Central memory CD8-positive, alpha-beta T cell (primary cell): Measurements from ENCODE around the gene ADGRD1.
"Not testable (repeated sequence)": the region's sequence is repeated elsewhere in the genome, so short reads cannot be mapped to it uniquely, and the experiment has no call there.

Source experiments
- ATAC-seq: fragments of 150-1000 bp; cut with Tn5 transposase; replicated peaks from 2 replicates; pipeline ENCODE4 v1.10.0; 2022; ENCODE audit warnings: mild to moderate bottlenecking, moderate FRiP score, moderate number of reproducible peaks; ENCODE audit not compliant: poor library complexity, severe bottlenecking; ENCODE audit errors: extremely low read depth
- DNase-seq, 2 donors: peaks; one replicate each; pipeline ENCODE4 v3.0.0; 2021; ENCODE audit warnings: low spot score in 2 of 2
- H3K27ac Mint-ChIP-seq: one replicate; pipeline ENCODE4 v1.8.0; 2022; ENCODE audit warnings: low read depth, mild to moderate bottlenecking, moderate library complexity, mixed read lengths
- H3K27me3 Mint-ChIP-seq: one replicate; pipeline ENCODE4 v1.8.0; 2022; ENCODE audit warnings: mixed read lengths
- H3K36me3 Mint-ChIP-seq: one replicate; pipeline ENCODE4 v1.8.0; 2022; ENCODE audit warnings: mild to moderate bottlenecking, moderate library complexity, mixed read lengths; ENCODE audit not compliant: insufficient read depth
- H3K4me1 Mint-ChIP-seq: one replicate; pipeline ENCODE4 v1.8.0; 2022; ENCODE audit warnings: mixed read lengths
- H3K4me3 Mint-ChIP-seq: one replicate; pipeline ENCODE4 v1.8.0; 2022; ENCODE audit warnings: mild to moderate bottlenecking, moderate library complexity, mixed read lengths
- H3K9me3 Mint-ChIP-seq: one replicate; pipeline ENCODE4 v1.8.0; 2022; ENCODE audit warnings: mixed read lengths

The ADGRD1 gene

DNA sequence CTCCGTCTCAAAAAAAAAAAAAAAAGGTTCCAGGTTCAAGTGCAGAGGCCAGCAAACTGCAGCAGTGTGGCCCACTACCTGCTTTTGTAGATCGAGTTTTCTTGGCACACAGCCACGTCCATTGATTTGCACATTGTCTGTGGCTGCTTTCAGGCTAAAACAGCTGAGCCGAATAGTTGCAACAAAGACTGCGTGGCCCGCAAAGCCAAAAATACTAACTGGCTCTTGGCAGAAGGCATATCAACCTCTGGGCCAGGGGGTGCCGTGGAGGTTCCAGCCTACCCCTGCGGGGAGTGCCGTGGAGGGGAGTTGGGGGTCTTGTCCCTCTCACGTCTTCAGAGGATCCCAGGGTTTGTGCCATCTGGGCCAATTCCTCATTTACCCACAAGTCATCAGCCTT is 170.1 kb downstream of the ADGRD1 start:
- Mint-ChIP-seq H3K27me3 (peaks cover 13% of the 10 kb centered on the region), H3K4me1 (peaks cover 7% of the 10 kb centered on the region), H3K9me3 (no peaks in the 10 kb centered on the region), H3K27ac (no peak overlapping the region), H3K4me3 (no peak overlapping the region), H3K36me3 (no peaks in the 10 kb centered on the region)
- ATAC-seq: no peak
- DNase-seq: no peak

DNA sequence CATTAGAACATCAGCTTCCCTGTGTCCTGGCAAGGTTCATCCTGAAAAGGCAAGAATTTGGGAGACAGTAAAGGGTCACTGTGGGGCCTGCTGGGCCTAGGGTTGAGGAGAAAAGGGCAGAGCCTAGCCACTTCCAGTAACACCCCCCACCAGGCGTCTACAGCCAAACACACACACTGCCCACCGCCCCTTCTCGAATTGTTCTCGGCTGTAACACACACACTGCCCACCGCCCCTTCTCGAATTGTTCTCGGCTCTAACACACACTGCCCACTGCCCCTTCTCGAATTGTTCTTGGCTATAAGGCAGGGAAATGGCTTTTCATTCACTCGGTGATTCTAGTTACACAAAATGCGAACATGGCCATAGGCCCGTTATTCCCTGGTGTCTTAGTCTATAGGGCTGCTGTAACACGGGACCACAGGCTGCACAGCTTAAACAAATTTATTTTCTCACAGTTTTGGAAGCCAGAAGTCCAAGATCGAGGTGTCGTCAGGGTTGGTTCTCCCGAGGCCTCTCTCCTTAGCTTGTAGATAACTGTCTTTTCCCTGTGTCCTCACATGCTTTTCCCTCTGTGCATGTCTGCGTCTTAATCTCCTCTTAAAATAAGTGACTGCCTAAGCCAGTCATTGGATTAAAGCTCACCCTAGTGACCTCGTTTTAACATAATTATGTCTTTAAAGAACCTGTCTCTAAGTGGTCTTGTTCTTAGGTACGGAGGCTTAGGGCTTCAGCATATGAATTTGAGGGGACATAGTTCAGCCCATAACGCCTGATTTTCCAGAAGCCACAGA is 171.0 kb downstream of the ADGRD1 start:
- Mint-ChIP-seq H3K27ac (no peak overlapping the region), H3K4me1 (peaks cover 8% of the 10 kb centered on the region), H3K36me3 (no peaks in the 10 kb centered on the region), H3K4me3 (no peak overlapping the region), H3K9me3 (no peaks in the 10 kb centered on the region), H3K27me3 (peaks cover 4% of the 10 kb centered on the region)
- ATAC-seq: no peak
- DNase-seq: no peak

DNA sequence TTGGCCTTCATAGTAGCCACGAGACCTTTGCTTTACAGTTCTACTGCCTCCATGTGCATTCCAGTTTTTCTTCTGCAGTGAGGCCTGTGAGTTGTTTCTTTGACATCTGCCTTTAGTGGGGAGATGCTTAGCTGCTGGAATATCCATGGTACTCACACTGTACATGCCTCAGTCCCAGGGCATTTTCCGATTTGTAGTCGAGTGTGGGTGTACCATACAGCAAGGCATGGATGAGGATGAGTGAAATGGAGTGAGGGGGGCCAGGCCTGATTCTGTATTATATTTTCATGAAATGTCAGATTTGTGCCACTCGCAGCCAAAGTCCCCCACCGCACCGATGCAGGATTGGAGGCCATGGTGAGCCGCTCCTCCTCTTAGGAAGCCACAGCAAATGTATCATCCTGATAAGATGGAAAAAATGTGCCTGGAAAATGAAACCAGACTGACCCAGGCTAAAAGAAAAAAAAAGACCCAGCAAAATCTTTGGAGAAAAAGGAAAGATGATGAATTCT is 173.0 kb downstream of the ADGRD1 start:
- ATAC-seq (no peak), DNase-seq (no peak)
- peaks cover 15% of the 10 kb centered on the region for H3K4me1 Mint-ChIP-seq
- no peaks in the 10 kb centered on the region for H3K9me3 Mint-ChIP-seq
- H3K27ac Mint-ChIP-seq: peak overlapping the region; percentile 55
- H3K27me3 Mint-ChIP-seq: no peaks in the 10 kb centered on the region
- H3K4me3 Mint-ChIP-seq: no peak overlapping the region
- no peaks in the 10 kb centered on the region for H3K36me3 Mint-ChIP-seq

DNA sequence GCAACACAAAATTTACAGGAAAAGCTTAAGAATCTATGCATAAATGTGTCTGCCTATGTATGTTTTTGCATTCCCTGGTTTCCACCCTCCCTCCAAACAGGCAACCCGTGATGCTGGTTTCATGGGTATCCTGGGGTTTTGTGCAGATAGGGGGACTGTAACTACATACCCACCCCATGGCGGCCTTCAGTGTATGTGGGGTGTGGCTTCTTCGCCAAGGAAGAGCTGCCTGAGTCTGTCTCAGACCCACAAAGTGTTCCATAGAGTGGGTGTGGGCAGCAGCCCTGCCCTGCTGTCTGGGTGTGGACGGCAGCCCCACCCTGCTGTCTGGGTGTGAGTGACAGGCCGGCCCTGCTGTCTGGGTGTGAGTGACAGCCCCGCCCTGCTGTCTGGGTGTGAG is 174.8 kb downstream of the ADGRD1 start:
- DNase-seq (no peak), ATAC-seq (no peak)
- no peaks in the 10 kb centered on the region for H3K27me3 Mint-ChIP-seq
- H3K9me3 Mint-ChIP-seq: no peaks in the 10 kb centered on the region
- no peak overlapping the region for H3K4me3 Mint-ChIP-seq
- peak overlapping the region; percentile 75 for H3K27ac Mint-ChIP-seq
- no peaks in the 10 kb centered on the region for H3K36me3 Mint-ChIP-seq
- peaks cover 24% of the 10 kb centered on the region for H3K4me1 Mint-ChIP-seq

DNA sequence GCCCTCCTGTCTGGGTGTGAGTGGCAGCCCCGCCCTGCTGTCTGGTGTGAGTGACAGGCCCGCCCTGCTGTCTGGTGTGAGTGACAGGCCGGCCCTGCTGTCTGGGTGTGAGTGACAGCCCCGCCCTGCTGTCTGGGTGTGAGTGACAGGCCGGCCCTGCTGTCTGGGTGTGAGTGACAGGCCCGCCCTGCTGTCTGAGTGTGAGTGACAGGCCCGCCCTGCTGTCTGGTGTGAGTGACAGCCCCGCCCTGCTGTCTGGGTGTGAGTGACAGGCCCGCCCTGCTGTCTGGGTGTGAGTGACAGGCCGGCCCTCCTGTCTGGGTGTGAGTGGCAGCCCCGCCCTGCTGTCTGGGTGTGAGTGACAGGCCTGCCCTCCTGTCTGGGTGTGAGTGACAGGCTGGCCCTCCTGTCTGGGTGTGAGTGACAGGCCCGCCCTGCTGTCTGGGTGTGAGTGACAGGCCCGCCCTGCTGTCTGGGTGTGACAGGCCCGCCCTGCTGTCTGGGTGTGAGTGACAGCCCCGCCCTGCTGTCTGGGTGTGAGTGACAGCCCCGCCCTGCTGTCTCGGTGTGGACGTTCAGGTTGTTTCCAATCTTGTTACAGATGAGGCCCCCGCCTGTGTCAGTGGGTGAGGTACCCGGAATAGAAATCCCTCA is 175.4 kb downstream of the ADGRD1 start:
- H3K4me1 Mint-ChIP-seq: peaks cover 24% of the 10 kb centered on the region
- H3K27me3 Mint-ChIP-seq, DNase-seq: not testable (repeated sequence)

DNA sequence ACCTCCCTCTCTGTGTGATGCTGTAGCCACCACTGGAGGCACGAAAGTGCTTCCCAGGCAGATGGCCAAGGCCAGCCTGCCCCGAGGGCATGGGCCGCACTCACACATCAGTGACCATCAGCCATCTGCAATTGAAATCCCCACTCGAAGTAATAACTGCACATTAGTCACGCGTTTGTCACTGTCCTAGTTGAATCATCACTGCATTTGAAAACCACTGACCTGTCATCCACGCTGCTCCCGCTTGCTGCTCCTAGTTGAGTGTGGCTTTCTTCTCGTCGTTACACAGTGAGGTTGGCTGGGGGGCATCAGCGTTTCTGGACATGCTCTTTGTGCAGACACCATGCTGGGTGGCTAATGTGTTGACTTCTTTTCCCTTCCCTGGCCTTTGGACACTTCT is 176.1 kb downstream of the ADGRD1 start:
- H3K27ac Mint-ChIP-seq: peak overlapping the region; percentile 75
- DNase-seq (no peak), ATAC-seq (no peak)
- no peaks in the 10 kb centered on the region for H3K9me3 Mint-ChIP-seq
- H3K27me3 Mint-ChIP-seq: no peaks in the 10 kb centered on the region
- H3K36me3 Mint-ChIP-seq: no peaks in the 10 kb centered on the region
- H3K4me3 Mint-ChIP-seq: no peak overlapping the region
- H3K4me1 Mint-ChIP-seq: peaks cover 24% of the 10 kb centered on the region

More for the DNA sequence above, 175.4 kb downstream of the ADGRD1 start:
- H3K9me3 Mint-ChIP-seq, ATAC-seq, H3K36me3 Mint-ChIP-seq, H3K4me3 Mint-ChIP-seq: not testable (repeated sequence)
- H3K27ac Mint-ChIP-seq: peak overlapping the region; percentile 75

DNA sequence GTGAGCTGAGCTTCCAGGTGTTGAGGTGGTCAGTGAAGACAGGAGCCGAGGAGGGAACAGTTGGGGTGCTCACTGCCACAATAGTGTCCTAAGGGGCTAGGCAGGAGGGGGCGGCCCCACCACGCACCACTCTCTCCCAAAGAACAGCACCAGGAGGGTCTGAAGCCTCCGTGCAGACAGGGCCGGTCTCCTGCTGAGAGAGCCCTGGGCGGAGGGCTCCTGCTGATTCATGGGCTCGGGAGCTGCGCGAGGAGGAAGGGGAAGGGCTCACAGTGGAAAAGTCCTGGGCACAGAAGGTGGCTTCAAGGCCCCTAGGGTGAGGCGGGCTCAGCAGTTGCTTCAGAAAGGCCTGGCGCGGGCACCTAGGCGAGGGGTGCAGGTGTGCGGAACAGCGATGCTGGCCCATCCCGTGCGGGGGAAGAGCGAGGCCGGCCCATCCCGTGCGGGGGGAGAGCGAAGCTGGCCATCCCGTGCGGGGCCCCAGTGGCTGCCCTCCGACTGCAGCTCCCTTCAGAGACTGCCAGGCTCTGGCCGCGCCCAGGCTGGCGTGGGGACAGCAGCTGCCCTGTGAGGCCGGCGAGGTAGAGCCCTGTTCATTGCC is 176.7 kb downstream of the ADGRD1 start:
- no peak for DNase-seq
- Mint-ChIP-seq H3K36me3 (no peaks in the 10 kb centered on the region), H3K27me3 (no peaks in the 10 kb centered on the region), H3K27ac (no peak overlapping the region), H3K4me1 (peaks cover 24% of the 10 kb centered on the region), H3K9me3 (no peaks in the 10 kb centered on the region), H3K4me3 (no peak overlapping the region)
- no peak for ATAC-seq

DNA sequence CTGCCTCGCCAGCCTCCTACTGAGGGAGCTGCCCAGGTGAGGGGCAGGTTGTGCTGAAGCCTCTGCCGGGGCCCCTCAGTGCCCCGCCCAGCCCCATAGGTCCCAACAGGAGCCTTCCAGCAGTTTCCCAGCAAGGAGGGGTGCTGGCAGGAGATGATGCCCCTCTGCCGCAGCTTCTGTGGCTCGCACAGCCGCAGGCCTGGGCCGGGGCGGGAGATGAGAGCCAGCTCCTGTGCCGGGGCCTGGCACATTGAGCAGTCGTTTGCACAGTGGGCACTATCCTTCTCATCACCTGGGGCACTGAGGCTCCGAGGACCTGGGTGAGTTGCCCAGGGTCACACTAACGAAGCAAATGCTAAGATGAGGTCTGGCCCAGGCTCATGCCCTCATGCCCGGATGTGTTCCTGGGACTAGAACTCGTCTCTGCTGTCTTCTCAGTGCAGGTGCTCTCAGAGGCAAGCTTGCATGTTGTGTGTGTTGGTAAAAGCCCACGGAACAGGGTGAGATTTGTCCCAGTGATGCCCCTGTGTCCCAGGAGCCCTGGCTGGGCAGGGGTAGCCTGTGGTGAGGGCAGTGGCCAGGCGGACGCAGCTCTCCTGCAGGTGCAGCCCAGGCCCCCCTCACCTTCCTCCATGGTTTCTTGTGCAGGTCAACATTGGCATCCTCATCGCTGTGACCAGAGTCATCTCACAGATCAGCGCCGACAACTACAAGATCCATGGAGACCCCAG is 177.5 kb downstream of the ADGRD1 start:
- ATAC-seq (no peak), DNase-seq (peak in 1 of 2 donors; percentile 7)
- Mint-ChIP-seq H3K4me1 (peaks cover 24% of the 10 kb centered on the region), H3K36me3 (no peaks in the 10 kb centered on the region), H3K9me3 (no peaks in the 10 kb centered on the region), H3K27me3 (no peaks in the 10 kb centered on the region), H3K27ac (no peak overlapping the region), H3K4me3 (no peak overlapping the region)

DNA sequence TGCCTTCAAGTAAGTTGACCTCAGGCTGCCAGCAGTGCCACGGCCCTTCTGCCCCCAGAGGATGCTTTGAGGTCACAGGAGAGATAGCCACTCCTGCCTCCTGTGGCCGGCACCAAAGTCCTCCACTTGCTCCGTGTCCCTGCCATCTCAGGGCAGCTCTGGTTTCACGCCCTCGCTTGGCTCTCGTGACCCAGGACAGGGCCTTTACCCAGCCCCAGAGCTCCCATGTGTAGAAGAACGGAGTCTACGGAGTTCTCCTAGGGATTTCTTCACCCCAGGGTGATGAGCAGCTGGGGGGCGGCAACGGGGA is 178.1 kb downstream of the ADGRD1 start:
- no peak overlapping the region for H3K27ac Mint-ChIP-seq
- ATAC-seq (no peak), DNase-seq (no peak)
- H3K4me3 Mint-ChIP-seq: no peak overlapping the region
- H3K9me3 Mint-ChIP-seq: no peaks in the 10 kb centered on the region
- no peaks in the 10 kb centered on the region for H3K27me3 Mint-ChIP-seq
- H3K4me1 Mint-ChIP-seq: peaks cover 24% of the 10 kb centered on the region
- H3K36me3 Mint-ChIP-seq: no peaks in the 10 kb centered on the region

DNA sequence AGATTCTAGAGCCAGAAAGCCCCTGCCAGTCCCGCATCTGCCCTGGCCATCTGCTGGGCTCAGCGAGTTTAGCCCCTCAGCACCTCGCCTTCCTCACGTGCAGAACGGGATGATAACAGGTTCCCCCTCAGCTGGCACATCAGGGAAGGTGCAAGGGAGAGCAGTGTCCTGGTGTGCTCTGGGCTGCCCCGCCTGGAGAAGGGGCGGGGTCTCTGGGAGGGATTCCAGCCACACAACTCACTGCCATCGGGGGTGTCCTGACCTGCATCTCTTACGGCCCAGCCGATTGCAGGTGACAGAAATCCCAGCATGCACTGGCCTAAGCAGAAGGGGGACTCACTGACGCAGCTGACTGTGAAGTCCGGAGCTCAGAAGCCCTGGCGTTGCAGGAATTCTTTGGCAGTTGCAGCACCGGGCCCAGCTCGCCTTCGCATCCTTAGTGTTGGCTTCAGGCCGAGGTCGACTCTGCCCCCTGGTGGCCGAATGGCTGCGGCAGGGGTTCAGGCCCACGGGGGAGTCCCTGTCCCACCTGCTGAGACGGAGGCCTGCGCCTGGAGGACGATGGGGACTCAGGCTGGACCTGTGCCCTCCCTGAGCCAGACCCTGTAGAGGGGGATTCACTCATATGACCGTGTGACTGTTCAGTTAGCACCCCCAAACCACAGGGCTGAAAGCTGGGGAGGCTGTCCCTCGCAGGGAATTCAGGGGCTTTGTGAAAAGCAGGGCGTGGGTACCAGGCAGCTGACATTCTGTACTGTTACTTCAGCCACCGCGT is 178.6 kb downstream of the ADGRD1 start:
- Mint-ChIP-seq H3K27ac (no peak overlapping the region), H3K4me3 (no peak overlapping the region), H3K27me3 (no peaks in the 10 kb centered on the region)

DNA sequence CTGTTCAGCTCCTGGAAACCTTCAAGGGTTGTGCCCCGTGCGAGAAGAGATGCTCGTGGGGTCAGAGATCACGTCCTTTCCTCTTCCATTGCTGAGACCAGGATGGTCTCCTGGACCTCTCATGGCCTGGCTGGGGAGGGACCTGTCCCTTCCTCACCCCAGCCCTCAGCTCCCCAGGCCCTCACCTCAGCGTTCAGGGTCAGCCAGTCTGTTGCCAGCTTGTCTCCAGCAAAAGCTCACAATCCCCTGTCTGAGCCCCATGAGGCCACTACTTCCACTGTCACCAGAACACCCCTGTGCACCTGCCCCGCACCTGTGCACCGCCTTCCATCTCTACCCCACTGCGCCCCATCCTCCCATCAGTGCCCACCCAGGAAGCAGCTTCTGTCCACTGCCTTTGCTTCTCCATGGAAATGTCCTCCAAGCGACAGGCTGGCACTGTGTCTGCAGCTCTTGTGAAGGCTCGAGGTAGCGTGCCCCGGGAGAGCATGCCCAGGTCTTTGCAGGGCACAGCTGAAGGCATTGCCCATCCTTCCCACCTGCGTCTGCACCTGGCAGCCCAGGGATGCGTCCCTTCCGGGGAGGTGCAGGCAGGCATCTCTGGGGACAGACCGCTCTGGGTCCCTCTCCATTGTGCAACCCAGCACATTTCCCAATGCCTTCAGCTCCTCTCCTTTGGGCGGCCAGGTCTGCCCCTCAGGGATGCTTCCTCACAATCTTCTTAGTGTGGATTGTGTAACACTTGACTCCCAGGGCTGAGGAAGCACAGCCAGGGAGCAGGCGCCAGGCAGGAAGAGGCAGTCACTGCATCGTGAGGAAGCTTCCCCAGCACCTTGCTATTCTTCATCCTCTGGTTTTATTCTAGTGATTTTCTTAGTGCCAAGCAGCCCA is 179.6 kb downstream of the ADGRD1 start:
- H3K27ac Mint-ChIP-seq: peak overlapping the region; percentile 47
- H3K27me3 Mint-ChIP-seq: peaks cover 8% of the 10 kb centered on the region
- DNase-seq (no peak), ATAC-seq (no peak)
- no peak overlapping the region for H3K4me3 Mint-ChIP-seq
- peaks cover 18% of the 10 kb centered on the region for H3K4me1 Mint-ChIP-seq
- H3K36me3 Mint-ChIP-seq: no peaks in the 10 kb centered on the region
- H3K9me3 Mint-ChIP-seq: no peaks in the 10 kb centered on the region

More for the DNA sequence above, 178.6 kb downstream of the ADGRD1 start:
- ATAC-seq (no peak), DNase-seq (peak; percentile 48 to 58)
- Mint-ChIP-seq H3K36me3 (no peaks in the 10 kb centered on the region), H3K9me3 (no peaks in the 10 kb centered on the region), H3K4me1 (peaks cover 19% of the 10 kb centered on the region)
